DOHH2 (cell line): ENCODE measurements around the gene NET1.

Experiments used
- CTCF ChIP-seq: fragments of 200-600 bp; sonication (generic); IDR thresholded peaks from one replicate; pipeline ENCODE4 v1.5.1; 2014; ENCODE audit warnings: antibody characterized with exemption, mild to moderate bottlenecking, low read depth, low read length; ENCODE audit not compliant: poor library complexity, severe bottlenecking
- EZH2phosphoT487 ChIP-seq: fragments of 200-600 bp; sonication (generic); IDR thresholded peaks from 2 replicates; pipeline ENCODE4 v1.6.1; 2017; ENCODE audit warnings: borderline replicate concordance, mild to moderate bottlenecking, antibody characterized with exemption, low read length, moderate library complexity, mixed read lengths

GRCh38 chr10:5364374-5364773 is 48.0 kb upstream of the NET1 start:
- TF ChIP-seq CTCF (no peak), EZH2phosphoT487 (no peak)
